Activated gamma-delta T cell treated with anti-CD3 and anti-CD28 coated beads, Interleukin-2, amount 50 U/mL, for 16 hours (primary cell): ENCODE data around the gene BCAS1.
"Not testable (repeated sequence)": the region's sequence is repeated elsewhere in the genome, so short reads cannot be mapped to it uniquely, and the experiment has no call there.

Experiments
- DNase-seq: peaks from one replicate; pipeline ENCODE4 v3.0.0-alpha.2; 2020; ENCODE audit warnings: low read depth

Gene BCAS1

DNA sequence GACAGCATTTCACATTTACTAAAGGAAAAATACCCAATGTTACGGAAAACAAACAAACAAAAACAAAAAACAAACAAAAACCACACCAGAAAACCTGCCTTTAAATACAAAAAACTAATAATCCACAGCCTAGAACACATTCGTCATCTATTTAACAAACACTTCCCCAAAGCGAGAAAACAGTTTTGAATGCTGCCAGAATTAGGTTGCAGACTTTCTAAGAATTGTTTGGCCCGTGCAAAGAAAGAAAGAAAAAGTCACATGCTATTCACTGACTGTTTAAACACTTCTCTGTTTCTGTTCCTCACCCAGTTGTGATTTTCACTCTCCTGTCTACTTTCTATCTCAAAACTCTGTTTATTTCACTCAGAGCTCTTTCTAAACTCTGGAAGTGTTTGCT, 52.5 kb downstream of the BCAS1 start:
- no peak for DNase-seq

DNA sequence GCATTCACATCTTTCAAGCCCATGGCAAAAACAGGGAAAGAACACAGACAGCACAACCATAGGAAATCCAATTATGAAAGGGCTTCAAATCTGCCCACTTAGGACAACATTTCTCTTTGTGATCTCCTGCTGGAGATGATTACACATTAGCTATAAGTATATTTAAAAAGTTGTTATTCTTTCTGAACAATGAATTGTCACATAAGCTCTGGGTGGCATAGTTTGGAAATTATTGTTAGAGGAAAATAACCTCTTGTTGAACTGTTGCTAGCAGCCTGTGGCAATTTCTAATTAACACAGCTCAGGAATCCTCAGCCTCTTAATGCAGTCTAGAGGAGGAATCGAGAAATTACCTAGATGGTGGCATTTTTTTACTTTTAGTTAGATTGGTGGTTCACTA, 54.9 kb downstream of the BCAS1 start:
- no peak for DNase-seq

DNA sequence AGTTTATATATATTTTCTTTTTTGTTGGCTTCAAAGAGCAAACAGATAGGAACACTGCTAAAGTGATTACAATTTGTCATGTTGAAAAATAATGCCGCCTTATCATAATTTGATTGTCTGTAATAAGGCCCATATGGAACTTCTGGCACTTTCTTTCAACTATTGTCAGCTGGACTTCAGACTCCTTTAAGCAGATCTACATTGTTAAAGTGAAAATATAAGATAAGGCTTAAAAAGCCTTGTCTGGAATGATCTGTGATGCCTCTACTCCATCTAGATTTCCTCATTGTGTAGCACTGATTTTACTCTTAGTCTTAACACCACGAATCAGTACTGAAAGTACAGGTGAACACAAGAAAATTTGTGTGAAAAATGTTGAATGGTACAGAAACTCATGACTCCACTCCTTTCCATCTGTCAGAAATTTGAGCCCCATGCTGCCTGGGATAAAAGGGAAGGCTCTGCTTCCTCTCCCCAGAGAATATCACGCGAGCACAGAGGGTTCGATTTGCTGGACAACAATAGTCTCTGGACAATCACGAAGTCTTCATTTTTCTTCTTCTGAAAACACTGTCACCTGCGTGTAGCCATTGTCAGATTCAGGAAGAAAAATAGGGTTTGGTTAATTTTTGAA, 56.0 kb downstream of the BCAS1 start:
- DNase-seq, result no peak

DNA sequence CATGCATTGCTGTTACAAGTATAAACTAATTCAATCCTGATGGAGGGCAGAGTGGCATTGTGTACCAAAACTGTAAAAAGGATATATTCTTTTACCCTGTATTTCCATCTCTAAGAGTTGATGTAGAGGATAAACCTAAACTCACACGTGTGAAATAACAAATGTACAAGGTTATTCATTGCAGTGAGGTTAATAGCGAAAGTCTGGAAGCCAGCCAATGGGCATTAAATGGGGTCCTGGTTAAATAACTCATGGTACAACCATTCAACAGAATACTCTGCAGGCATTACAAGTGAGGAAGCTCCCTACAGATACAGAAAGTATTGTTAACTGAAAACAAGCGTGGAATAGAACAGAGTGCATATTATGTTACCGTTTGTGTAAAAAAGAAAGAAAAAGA, 56.9 kb downstream of the BCAS1 start:
- no peak for DNase-seq

DNA sequence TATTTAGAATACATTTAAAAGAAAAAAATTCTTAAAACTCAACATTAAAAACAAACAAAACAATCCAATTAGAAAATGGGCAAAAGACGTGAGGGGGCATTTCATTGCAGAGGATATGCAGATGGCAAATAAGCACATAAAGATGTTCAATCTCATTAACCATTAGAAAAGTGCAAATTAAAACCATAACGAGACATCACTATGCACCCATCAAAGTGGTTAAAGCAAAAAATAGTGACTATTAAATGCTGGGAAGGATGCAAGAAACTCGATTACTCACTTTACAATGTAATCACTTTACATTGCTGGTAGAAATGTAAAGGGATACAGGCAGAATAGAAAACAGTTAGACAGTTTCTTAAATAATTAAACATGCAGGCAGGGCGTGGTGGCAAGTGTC, 59.0 kb downstream of the BCAS1 start:
- DNase-seq, result no peak

DNA sequence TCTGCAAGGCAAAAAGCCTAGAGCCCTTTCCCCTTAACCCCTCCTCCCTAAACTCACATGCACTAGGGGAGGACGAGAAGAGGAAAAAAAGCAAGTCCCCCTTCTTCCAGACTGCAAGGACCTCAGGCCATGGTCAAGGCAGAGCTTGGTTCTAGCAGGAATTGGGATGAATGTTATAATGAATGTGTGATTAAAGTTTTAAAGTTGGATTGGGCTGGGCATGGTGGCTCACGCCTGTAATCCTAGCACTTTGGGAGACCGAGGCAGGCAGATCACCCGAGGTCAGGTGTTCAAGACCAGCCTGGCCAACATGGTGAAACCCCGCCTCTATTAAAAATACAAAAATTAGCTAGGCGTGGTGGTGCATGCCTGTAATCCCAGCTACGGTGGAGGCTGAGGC, 64.2 kb downstream of the BCAS1 start:
- DNase-seq, result not testable (repeated sequence)

DNA sequence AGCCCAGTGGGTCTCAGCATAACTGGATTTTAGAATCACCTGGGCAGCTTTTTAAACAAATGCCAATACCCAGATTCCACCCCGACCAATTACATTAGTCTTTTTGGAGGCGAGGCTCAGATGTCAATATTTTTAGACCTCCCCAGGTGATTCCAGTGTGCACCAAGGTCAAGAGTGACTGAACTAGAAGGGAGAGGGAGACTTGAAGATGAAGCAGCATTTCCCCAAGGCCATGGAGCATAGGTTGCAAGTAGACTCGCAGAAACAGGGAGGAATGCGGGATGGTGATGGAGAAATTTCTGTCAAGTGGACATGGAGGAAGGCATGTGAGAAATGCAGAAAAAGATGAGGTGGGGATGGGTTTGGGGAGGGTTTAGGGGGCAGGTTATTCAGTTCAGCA, 64.9 kb downstream of the BCAS1 start:
- DNase-seq, result no peak

DNA sequence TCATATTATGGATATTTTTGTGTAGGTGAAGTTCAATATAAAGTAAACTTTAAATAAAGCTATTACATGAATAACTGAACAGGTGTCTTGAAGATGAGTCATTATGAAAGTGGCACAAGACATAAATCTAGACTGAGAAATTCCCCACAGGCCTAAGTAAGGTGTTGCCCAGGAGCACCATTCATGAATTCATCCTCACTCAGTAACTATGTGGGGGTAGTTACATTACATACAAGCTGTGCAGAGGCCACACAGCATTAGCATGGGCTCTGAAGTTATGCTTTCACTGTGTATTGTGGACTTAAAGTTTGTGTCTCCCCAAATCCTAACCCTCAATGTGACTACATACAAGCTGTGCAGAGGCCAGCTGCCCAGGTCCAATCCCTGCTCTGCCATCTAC, 65.9 kb downstream of the BCAS1 start:
- DNase-seq, result no peak

DNA sequence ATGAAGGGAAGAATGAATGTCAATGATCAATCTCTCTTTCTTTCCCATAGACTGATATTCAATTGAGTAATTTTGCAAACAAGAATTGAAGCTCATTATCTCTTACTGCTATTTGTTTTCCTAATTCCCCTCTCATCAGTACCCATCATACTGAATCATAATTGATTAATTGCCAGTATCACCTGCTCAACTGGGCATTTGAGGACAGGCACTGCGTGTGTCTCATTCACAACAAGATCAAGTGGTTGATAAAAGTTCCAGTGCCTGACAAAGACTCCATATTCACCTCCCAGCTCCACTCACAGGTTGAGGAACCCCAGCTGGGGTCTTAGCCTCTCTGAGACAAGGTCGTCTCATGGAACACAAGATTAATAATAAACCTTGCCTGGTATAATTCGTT, 67.7 kb downstream of the BCAS1 start:
- no peak for DNase-seq

DNA sequence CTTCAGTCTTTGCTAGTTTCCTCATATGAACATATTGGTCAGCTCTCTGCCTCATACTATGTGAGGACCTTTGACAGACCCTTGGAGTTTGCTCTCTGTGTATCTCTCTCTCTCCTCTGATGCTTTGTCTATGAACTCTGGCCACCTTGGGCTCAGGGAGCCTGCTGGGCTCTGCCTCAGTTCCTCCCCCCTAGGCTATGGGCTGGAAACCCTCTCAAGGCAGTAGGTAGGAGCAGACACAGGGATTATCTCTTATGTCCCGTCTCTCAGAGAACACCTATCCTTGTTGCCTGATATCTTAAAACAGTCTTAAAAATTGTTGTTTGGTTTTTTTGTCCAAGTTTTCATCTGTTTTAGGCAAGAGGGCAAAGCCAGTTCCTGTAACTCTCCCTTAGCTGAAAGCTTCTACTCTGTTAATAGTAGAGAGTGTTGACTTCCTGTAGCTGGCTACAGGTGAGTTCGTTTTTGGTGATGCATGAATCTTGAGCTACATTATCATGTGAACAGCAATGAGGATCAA, 68.3 kb downstream of the BCAS1 start:
- no peak for DNase-seq

DNA sequence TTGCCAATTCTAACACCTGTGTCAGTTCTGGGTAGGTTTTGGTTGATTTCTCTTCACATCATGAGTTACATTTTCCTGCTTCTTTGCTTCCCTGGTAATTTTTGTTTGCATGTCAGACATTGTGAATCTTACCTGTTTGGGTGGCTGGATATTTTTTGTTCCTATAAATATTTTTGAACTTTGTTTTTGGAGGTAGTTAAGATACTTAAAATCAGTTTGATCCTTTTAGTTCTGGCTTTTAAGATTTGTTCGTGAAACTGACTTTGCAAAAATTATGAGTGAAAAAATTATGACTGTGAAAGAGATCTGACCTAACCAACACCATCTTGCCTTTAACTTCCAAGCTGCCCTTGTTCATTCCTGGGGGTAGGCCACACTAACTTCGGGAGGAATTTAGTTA, 69.5 kb downstream of the BCAS1 start:
- DNase-seq, result no peak

DNA sequence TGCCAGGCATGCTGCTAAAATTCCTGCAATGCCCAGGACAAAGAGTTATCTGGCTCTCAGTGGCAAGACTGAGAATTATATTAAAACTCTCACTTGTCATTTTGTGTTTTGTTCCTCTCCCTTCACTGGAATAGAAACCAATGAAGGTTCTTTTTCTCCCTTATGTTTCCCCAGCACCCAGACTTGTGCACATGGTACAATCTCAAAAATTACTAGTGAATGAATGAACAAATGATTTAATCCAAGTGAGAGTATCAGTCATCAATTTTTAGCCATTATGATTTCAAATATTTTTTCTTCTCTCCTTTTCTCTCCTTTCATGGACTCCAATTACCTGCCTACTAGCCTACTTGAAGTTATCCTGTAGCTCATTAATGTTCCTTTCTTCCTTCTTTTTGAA, 70.1 kb downstream of the BCAS1 start:
- DNase-seq, result no peak

DNA sequence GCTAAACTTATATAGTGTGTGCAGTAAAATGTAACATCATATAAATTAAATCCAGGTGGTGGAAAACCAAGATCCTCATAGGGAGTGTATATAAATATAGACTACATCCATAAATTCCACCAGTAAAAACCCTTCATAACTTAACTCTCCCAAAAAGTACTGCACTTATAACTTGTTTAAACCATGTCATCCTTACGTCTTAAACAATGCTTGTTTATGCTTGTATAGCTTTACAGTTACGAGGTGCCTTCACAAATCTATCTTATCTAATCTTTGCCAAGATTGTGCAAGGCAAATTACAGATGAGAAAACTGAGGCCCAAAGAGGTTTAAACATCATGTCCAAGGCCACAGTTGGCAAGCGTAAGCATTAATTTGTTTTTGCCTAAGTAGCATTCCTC, 71.3 kb downstream of the BCAS1 start:
- DNase-seq, result no peak

DNA sequence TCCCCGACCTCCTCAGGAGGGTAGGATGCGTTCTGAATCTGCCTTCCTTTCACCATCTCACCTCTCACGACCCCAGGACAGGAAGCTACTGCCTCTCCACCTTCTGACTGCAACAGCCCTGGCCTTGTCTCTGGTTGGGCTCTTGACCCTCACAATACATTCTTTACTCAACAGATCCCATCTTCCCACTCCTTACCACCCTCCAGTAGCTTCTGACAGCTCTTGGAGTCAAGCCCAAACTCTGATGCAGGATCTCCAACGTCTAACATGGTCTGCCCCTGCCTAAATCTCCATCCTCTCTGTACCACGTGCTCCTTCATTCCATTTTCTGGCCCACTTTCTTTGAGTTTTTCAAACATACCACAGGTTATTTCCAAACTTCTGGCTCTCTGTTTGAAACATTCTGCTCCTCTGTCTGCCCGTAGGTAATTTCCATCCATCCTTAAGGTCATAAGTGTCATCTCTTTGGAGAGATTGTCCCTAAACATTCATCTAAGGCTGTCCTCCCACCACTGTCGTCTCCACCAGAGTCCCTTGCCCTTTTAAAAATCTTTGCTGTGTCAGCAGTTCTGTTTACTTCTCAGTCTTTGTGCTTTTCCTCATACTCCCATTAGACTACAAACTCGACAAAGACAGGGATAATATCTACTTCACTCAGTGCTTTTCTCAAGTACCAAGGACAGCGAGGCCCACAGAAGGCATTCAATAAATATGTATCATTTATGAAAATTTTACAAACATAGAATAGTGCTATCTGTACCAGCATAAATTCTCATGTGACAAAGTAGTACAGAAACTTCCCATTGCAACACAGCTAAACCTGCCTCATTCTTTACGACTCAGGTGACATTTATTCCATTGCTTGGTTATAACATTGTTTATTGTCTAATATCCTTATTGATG, 73.6 kb downstream of the BCAS1 start:
- DNase-seq, result no peak

DNA sequence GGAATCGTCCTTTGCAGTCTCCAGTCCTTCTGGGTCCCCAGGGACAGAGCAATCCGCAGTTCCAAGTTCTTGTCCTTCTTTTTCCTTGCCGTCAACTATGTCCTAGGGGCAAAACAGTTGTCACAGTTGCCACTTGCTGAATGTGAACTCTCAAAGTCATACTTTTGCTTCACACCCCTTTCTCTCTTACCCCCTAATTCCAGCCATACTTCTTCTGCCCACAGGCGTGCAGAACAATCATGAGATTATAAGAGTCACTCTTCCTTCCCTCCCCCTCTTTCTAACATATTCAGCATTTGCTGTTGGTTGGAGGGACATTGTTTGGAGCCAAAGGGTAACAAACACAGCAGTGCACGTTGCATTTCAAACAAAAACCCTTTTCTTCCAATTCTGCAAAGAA, 74.4 kb downstream of the BCAS1 start:
- no peak for DNase-seq

DNA sequence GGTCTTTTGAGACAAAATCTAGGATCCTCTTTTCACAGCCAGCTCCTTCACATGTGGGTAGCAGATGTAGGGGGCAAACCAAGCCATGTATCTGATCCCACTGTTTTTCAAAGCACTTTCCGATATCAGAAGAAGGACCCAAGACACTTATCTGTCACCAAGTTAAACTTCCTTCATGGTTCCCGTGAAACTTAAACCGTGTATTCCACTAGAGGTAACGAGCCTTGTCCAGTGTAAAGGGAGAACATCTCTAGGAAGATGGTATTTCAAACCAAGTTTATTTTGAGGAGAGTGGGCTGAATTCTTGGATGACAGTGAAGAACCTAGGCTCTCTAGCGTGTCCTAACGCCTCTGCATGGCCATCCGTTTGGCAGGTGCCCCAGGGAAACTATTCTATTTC, 76.3 kb downstream of the BCAS1 start:
- no peak for DNase-seq

DNA sequence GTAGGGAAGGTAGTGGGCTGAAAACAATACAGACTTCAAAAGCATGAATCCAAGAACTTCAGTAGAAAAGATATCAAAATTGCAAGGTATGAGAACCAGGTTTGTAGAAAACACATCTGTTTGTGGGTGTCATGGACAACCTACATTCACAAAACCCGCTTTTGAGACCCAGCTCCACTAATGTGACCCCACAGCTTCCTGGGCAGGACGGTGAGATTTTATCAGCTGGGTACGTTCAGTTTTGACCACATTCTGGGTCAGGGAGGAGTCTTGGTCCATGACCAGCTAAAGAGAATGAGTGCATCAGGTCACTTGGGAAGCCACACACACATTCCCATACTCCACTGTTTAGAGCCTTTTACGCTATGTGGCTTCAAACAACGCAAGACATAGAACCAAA, 77.1 kb downstream of the BCAS1 start:
- no peak for DNase-seq

DNA sequence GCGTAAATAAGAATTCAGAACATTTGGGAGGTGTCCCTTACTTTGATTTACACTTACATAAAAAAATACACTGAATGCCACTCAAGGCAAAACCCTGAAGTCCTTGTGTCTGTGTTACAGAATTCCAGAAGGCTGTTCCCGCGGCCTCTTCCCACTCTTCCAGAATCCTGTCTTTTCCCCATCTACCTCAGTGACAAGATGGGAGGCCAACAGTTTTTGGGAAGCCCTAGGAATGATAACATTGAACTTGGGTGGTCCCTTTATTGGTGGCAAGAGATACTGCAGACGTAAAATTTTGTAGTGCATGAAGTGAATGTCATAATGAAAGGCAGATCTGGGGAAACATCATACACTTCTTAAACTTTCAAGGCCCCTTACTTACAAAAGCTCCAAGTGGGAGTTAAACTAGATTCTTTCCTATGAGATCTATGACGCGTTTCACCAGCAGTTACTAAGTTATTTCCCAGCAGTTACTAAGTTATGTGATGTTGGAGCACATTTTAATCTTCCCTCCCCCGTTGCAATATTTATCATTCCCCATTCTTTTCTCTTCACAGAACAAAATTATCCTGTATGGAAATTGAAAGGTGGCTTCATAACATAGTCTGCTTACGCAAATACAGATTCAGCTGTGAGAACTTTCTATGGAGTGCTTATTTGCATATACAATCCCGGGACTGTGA, 79.5 kb downstream of the BCAS1 start:
- DNase-seq, result no peak

DNA sequence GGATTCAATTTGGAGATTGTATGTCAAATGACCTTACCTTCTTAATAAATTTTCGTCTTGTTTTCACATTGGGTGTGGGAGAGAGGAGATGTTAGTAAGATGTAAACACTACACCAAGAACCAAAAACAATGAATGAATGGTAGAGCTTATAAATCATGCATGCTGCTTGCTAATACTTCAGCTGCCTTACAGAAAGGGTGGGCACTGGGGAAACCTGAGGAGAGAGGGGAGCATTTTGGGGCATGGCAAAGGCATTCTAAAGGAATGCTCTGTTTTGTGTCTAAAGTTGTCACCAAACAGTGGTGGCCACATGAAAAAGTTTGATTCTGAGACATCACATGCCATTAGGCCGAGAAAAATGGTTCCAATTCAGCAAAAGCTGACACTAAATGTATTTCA, 80.4 kb downstream of the BCAS1 start:
- no peak for DNase-seq

DNA sequence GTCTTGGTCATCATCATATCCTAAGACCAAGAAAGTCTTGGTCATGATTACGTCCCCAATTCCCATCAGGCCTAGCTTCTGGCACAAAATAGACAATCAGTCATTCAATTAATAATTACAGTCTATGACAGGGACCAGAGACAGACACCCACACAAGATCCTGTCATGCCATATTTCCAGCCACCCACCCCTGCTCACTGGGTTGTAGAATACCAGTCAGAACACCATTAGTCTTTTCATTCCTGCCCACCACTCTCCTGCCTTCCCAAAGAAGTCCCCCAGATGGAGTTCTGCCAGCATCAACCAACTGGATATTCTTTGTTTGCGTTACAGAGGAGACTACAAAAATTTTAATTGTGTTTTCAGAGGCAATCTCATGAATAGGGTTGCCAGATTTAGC, 81.0 kb downstream of the BCAS1 start:
- no peak for DNase-seq

DNA sequence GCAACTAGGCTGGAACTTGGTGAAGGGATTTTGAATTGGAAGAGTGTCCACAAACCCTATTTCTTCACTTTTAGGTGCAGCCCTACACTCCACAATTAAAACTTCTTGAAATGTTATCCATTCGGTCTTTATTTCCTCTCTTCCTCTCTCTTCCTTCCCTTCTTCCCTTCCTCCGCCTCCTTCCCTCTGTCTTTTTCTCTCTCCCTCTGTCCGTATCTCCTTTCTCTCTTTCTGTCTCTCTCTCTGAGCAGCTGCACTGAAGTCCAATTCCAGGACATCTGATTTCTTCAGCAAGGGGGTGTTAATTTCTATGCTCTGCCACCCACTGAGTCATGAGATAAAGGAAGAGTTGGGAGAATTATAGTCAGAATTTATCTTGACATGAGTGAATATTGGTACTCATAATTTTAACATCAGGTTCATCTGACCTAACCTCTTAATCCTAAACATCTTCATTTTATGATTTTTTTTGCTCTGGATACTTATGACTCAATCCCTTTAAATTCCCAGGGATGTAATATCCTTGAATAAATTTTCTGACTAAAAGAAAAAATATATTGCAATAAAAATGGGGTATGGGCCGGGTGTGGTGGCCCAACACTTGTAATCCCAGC, 84.2 kb downstream of the BCAS1 start:
- DNase-seq, result no peak

DNA sequence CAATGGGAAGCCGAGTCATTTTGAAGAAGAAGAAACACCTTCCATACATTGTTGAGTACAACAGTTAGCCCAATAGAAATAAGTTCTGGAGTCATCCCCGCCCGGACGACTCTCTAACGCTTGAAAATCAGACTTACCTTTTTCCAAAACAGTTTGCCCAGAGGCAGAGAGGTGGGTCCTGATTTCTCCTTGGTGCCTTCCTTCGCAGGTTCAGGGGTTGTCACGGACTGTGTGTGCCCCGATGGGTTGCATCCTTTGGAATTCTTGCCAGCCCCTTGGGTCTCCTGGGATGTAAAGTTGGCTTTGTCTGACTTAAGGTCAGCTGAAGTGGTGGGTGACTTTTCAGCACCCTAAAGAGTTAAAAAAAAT, 85.3 kb downstream of the BCAS1 start:
- DNase-seq, result no peak
